Adrenal gland (tissue), 12 donors: ENCODE data around the gene ZBTB46. TPM values are rescaled to one million over a fixed set of nuclear protein-coding genes. Genes with fewer than 3 reads are reported as not detected.

Source experiments
- DNase-seq, 7 donors: peaks; one replicate each; pipeline ENCODE4 v3.0.0-alpha.2; 2019 to 2020
- H3K27ac ChIP-seq, 5 donors: fragments of 200-600 bp; sonication (generic) in 4 of 5; 1 replicate in 3 of 5; 2 replicates in 2 of 5; pipeline versions ENCODE4 v1.5.1 to v1.8.0; 2016 to 2020; ENCODE audit warnings: mild to moderate bottlenecking in 1 of 5
- H3K27me3 ChIP-seq: fragments of 200-600 bp; 2 replicates; pipeline ENCODE4 v1.8.0; 2021
- H3K36me3 ChIP-seq, 2 donors: fragments of 200-600 bp; replicated peaks in 1 of 2; 1 replicate in 1 of 2; 2 replicates in 1 of 2; pipeline versions ENCODE4 v1.5.1 to v1.8.0; 2018 to 2022
- H3K4me1 ChIP-seq, 2 donors: fragments of 200-600 bp; replicated peaks in 1 of 2; 1 replicate in 1 of 2; 2 replicates in 1 of 2; pipeline versions ENCODE4 v1.5.1 to v1.8.0; 2018 to 2021
- H3K4me3 ChIP-seq, 4 donors: fragments of 200-600 bp; sonication (generic) in 3 of 4; one replicate each; pipeline ENCODE4 v1.5.1; 2016 to 2018
- H3K9me3 ChIP-seq, 3 donors: fragments of 200-600 bp; sonication (generic) in 1 of 3; replicated peaks in 1 of 3; 1 replicate in 2 of 3; 2 replicates in 1 of 3; pipeline versions ENCODE4 v1.5.1 to v1.8.0; 2016 to 2021
- POLR2A ChIP-seq, 2 donors: fragments of 450-650 bp; IDR thresholded peaks; one replicate each; pipeline ENCODE4 v1.6.1; 2017; ENCODE audit warnings: antibody characterized with exemption in 2 of 2, mild to moderate bottlenecking in 2 of 2, moderate library complexity in 1 of 2
- WGBS, 4 donors: extraction: QIAGEN DNeasy Blood & Tissue Kit in 2 of 4; methylation state at CpG; one replicate each; pipeline versions ENCODE4 v1.1.5 to v1.1.7; 2013 to 2017; 5-methylcytosine and 5-hydroxymethylcytosine counted together
- intact Hi-C, 2 donors: fragments of 100-400 bp; cut with DNase I; formaldehyde crosslinking; loops; one replicate each; pipeline versions ENCODE4 v1.14.1 to v1.15.0; 2022 to 2023
- polyA plus RNA-seq, 3 donors: library from polyadenylated mRNA; stranded (reverse); fragments of 200-250 nt in 2 of 3; fragments of 350-450 nt in 1 of 3; fragmentation: Illumina TruSeq in 1 of 3; extraction: RNeasy Lipid Tissue Mini Kit (QIAGEN cat#74804) in 1 of 3; gene quantifications; one replicate each; pipeline ENCODE4 v1.2.3, GENCODE V29; 2013 to 2014
- total RNA-seq, 9 donors: library from RNA; depleted of rRNA in 4 of 9; stranded (reverse); fragments of >200 nt in 4 of 9; fragments of 120-200 nt in 1 of 9; fragmentation: NEBNext Ultra II Directional in 1 of 9; extraction: Animal tissue kit (Norgen Biotek cat#: 25700) in 1 of 9; gene quantifications; one replicate each; pipeline versions ENCODE4 v1.1.0 to v1.2.4, GENCODE V29; 2013 to 2023
- TF ChIP-seq, protein P1 (sequence below), 6 experiments: fragments of 450-650 bp in 4 of 6; fragments of 200-600 bp in 2 of 6; sonication (generic) in 1 of 6; IDR thresholded peaks; 1 replicate in 5 of 6; 2 replicates in 1 of 6; pipeline versions ENCODE4 v1.5.1 to v1.8.0; 2016 to 2021; ENCODE audit warnings: antibody characterized with exemption in 6 of 6, mild to moderate bottlenecking in 2 of 6, moderate library complexity in 1 of 6
- donor health status: healthy with polysubstance abuse.
- donor health status: Bipolar disorder and iron deficiency.
- donor health status: DM: yes; HTN: yes; CAD: no.
- donor health status: DM: no; HTN: no; CAD: no.
- donor health status: DM: no; HTN: no; CAD: no.
- donor health status: DM: yes; HTN: yes; CAD: no.

ZBTB46 gene
- total and polyA plus RNA-seq, 12 donors = 0.77 to 22.4 (median 10.6) TPM

DNA sequence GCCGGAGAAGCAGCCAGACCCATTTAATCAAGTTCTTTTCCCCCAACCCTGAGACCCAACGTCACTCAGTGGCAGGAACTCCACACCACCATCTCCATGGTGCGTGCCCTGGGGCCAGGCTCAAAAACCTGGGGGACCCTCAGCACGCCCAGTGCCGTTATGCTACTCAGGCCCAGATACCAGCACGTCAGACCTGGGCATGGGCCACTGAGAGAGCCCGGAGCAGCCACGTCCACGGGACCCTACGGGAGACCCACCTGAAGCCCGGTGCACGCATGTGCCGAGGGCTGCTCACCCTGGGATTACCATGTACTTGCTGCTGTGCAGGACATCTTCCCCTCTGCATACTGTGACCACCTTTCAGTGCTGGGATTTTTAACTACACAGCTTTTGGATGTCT lies 77.7 kb downstream of the ZBTB46 start:
- H3K4me3 ChIP-seq = no peak overlapping the region
- no peaks in the 10 kb centered on the region for H3K36me3 ChIP-seq
- H3K4me1 ChIP-seq = no peaks in the 10 kb centered on the region
- no peak overlapping the region for H3K27ac ChIP-seq
- H3K27me3 ChIP-seq = no peaks in the 10 kb centered on the region
- intact Hi-C loops = no loop called here
- 90 to 95% (median 92%) methylated on average over 7 to 13 of the region's 13 CpGs for WGBS, 4 donors
- TF ChIP-seq POLR2A (IDR thresholded peaks at IDR 0.05) = no peak
- TF ChIP-seq, protein P1, sequence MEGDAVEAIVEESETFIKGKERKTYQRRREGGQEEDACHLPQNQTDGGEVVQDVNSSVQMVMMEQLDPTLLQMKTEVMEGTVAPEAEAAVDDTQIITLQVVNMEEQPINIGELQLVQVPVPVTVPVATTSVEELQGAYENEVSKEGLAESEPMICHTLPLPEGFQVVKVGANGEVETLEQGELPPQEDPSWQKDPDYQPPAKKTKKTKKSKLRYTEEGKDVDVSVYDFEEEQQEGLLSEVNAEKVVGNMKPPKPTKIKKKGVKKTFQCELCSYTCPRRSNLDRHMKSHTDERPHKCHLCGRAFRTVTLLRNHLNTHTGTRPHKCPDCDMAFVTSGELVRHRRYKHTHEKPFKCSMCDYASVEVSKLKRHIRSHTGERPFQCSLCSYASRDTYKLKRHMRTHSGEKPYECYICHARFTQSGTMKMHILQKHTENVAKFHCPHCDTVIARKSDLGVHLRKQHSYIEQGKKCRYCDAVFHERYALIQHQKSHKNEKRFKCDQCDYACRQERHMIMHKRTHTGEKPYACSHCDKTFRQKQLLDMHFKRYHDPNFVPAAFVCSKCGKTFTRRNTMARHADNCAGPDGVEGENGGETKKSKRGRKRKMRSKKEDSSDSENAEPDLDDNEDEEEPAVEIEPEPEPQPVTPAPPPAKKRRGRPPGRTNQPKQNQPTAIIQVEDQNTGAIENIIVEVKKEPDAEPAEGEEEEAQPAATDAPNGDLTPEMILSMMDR (IDR thresholded peaks at IDR 0.05) = no peak
- DNase-seq = no peak
- no peaks in the 10 kb centered on the region for H3K9me3 ChIP-seq

- H3K27ac ChIP-seq = no peak overlapping the region
- H3K9me3 ChIP-seq = no peaks in the 10 kb centered on the region
- no peaks in the 10 kb centered on the region for H3K27me3 ChIP-seq
- H3K36me3 ChIP-seq = no peaks in the 10 kb centered on the region
- intact Hi-C loops = no loop called here
- H3K4me3 ChIP-seq = no peak overlapping the region
- no peak for DNase-seq
- H3K4me1 ChIP-seq = peaks cover 0 to 7% of the 10 kb centered on the region in 2 donors
- no peak for TF ChIP-seq POLR2A (IDR thresholded peaks at IDR 0.05)
- 91 to 95% (median 94%) methylated on average over 36 to 50 of the region's 50 CpGs for WGBS, 4 donors
Measured at GRCh38 chr20:63752411-63753101, 78.5 kb downstream of the ZBTB46 start.

DNA sequence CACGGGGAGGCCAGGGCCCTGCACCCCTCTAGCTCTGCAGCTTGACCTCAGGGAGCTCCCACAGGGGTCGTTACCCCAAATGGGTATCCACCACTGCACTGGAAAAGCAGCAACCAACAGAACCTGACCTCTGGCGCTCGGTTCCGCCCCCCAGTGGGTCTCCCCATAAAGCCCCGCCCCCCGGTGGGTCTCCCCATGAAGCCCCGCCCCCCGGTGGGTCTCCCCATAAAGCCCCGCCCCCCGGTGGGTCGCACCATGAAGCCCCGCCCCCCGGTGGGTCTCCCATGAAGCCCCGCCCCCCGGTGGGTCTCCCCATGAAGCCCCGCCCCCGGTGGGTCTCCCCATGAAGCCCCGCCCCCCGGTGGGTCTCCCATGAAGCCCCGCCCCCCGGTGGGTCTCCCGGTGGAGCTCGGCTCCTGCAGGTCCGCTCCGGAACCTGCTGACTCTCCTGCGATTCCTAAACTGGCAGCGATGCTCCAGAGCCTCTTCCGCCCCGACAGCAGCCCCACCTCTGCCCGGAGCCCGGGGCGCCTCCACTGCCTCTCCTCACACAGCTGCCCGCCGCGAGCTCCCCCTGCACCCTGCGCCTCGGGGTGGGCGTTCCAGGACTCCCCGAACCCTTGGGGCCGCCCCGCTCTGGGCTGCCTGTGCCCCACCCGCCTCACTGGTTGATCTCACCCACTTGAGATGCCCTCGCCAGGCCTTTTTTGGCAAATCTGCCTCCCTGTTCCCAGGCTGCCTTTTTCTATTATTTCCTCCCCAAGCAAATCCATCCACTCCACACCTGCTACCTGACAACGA lies 79.4 kb downstream of the ZBTB46 start:
- DNase-seq = no peak
- intact Hi-C loops = no loop called here

DNA sequence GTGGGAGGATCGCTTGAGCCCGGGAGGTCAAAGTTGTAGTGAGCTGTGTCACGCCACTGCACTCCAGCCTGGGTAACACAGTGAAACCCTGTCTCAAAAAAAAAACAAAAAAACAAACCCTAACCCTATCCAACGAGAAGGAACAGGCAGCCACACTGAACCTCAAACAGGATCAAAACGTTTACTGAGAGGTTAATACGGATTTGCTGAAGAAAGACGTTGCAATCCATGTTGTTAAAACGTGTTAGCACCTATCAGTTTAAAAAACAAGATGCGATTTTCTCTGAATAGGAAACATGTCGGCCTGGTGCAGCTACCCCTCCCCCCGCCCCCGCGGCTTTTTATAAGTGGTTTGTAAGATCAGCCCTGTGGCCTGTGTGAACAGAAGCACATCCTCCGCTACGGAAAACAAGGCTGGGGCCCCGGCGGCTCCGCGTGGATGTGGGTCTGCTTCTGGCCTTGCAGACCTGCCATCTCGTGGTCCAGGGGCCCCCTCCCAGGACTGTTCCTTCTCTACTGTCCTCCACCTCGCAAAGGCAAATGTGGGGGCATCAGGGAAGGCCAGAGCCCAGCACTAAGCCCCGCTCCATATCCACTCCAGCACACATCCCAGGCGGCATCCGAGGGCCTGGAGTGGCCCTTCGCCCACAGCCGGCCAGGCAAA lies 80.1 kb downstream of the ZBTB46 start:
- no peaks in the 10 kb centered on the region for H3K27me3 ChIP-seq
- H3K36me3 ChIP-seq = peaks cover 0 to 1% of the 10 kb centered on the region in 2 donors
- intact Hi-C loops = no loop called here
- WGBS, 4 donors = 74 to 81% (median 76%) methylated on average over 20 to 26 of the region's 26 CpGs
- DNase-seq = no peak
- H3K4me1 ChIP-seq = peaks cover 0 to 7% of the 10 kb centered on the region in 2 donors
- TF ChIP-seq POLR2A (IDR thresholded peaks at IDR 0.05) = no peak
- TF ChIP-seq, protein P1 (IDR thresholded peaks at IDR 0.05) = no peak
- H3K27ac ChIP-seq = no peak overlapping the region
- no peaks in the 10 kb centered on the region for H3K9me3 ChIP-seq
- no peak overlapping the region for H3K4me3 ChIP-seq

More for the DNA sequence above, 79.4 kb downstream of the ZBTB46 start:
- no peaks in the 10 kb centered on the region for H3K27me3 ChIP-seq
- no peak for TF ChIP-seq POLR2A (IDR thresholded peaks at IDR 0.05)
- TF ChIP-seq, protein P1 (IDR thresholded peaks at IDR 0.05) = no peak
- no peak overlapping the region for H3K4me3 ChIP-seq
- no peak overlapping the region for H3K27ac ChIP-seq
- 74 to 92% (median 88%) methylated on average over 17 to 39 of the region's 45 CpGs for whole genome bisulfite sequencing, 4 donors
- no peaks in the 10 kb centered on the region for H3K36me3 ChIP-seq
- H3K4me1 ChIP-seq = peaks cover 0 to 7% of the 10 kb centered on the region in 2 donors
- H3K9me3 ChIP-seq = no peaks in the 10 kb centered on the region
